ENCODE measurements around the gene ADORA1.

The ADORA1 gene

GRCh38 chr1:203096566-203096965 is 31.0 kb upstream of the ADORA1 start:
- DNase-seq, result no peak
- H3K36me3 ChIP-seq (replicated peaks; ENCODE audit: insufficient read depth, low read length), result no peaks in the 10 kb centered on the region
- H4K20me1 ChIP-seq (ENCODE audit: insufficient read depth, low read length), result no peaks in the 10 kb centered on the region
- H3K79me2 ChIP-seq (ENCODE audit: low read length), result no peaks in the 10 kb centered on the region
- no peak overlapping the region for H2AFZ ChIP-seq (ENCODE audit: low read length)
- H3F3A ChIP-seq (ENCODE audit: insufficient read depth, low read length), result no peaks in the 10 kb centered on the region
- no peaks in the 10 kb centered on the region for H3K9me2 ChIP-seq (replicated peaks; ENCODE audit: insufficient read depth, low read length)
- no peaks in the 10 kb centered on the region for H3K9me3 ChIP-seq (replicated peaks; ENCODE audit: insufficient read depth, low read length)
- no peak overlapping the region for H3K9ac ChIP-seq (ENCODE audit: low read length)
- H3K4me3 ChIP-seq (ENCODE audit: low read length), result no peak overlapping the region
- no peak for TF ChIP-seq EZH2 (optimal IDR thresholded peaks at IDR 0.05; ENCODE audit: low read depth, low read length)
- H3K4me1 ChIP-seq (ENCODE audit: low read length), result no peaks in the 10 kb centered on the region
- H3K4me2 ChIP-seq (ENCODE audit: low read depth, low read length), result no peak overlapping the region
- no peak overlapping the region for H3K27ac ChIP-seq (ENCODE audit: low read length)
- H3K27me3 ChIP-seq (replicated peaks; ENCODE audit: insufficient read depth, low read length), result no peaks in the 10 kb centered on the region

GRCh38 chr1:203097001-203097400 is 30.5 kb upstream of the ADORA1 start:
- no peak overlapping the region for H3K4me2 ChIP-seq (ENCODE audit: low read depth, low read length)
- no peak overlapping the region for H3K27ac ChIP-seq (ENCODE audit: low read length)
- no peak overlapping the region for H3K4me3 ChIP-seq (ENCODE audit: low read length)
- H3K27me3 ChIP-seq (replicated peaks; ENCODE audit: insufficient read depth, low read length), result no peaks in the 10 kb centered on the region
- H3F3A ChIP-seq (ENCODE audit: insufficient read depth, low read length), result no peaks in the 10 kb centered on the region
- H3K9me2 ChIP-seq (replicated peaks; ENCODE audit: insufficient read depth, low read length), result no peaks in the 10 kb centered on the region
- no peak for TF ChIP-seq CTCF (IDR thresholded peaks at IDR 0.05; ENCODE audit: low read length)
- TF ChIP-seq EZH2phosphoT487 (IDR thresholded peaks at IDR 0.05; ENCODE audit: low read length), result no peak
- no peak for TF ChIP-seq EZH2 (optimal IDR thresholded peaks at IDR 0.05; ENCODE audit: low read depth, low read length)
- H4K20me1 ChIP-seq (ENCODE audit: insufficient read depth, low read length), result no peaks in the 10 kb centered on the region
- H3K36me3 ChIP-seq (replicated peaks; ENCODE audit: insufficient read depth, low read length), result no peaks in the 10 kb centered on the region
- no peak overlapping the region for H3K9ac ChIP-seq (ENCODE audit: low read length)
- no peaks in the 10 kb centered on the region for H3K9me3 ChIP-seq (replicated peaks; ENCODE audit: insufficient read depth, low read length)
- no peak for DNase-seq
- H3K4me1 ChIP-seq (ENCODE audit: low read length), result no peaks in the 10 kb centered on the region
- H3K79me2 ChIP-seq (ENCODE audit: low read length), result no peaks in the 10 kb centered on the region
- H2AFZ ChIP-seq (ENCODE audit: low read length), result no peak overlapping the region

DNA sequence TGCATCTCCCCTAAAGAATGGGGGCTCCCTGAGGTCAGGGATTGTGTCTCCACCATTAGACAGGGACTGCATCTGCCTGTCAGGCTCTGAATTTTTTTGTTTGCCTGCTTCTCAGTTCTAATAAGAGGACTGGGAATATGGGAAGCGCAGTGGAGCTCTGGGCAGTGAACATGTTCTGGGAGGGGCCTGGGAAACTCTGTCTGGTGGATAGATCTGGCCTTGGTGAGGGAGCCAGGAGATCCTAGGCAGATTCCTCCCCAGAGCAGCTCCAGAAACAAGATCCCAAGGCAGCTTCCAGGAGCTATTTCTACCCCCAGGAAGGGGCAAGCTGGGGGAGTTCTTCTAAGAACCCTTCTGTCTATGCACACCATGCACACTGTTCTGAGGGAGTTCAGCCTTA is 29.1 kb upstream of the ADORA1 start:
- Histone ChIP-seq H3K4me3 (ENCODE audit: low read length) (no peak overlapping the region), H3K36me3 (replicated peaks; ENCODE audit: insufficient read depth, low read length) (no peaks in the 10 kb centered on the region), H3F3A (ENCODE audit: insufficient read depth, low read length) (no peaks in the 10 kb centered on the region), H3K79me2 (ENCODE audit: low read length) (no peaks in the 10 kb centered on the region), H3K9ac (ENCODE audit: low read length) (no peak overlapping the region), H4K20me1 (ENCODE audit: insufficient read depth, low read length) (no peaks in the 10 kb centered on the region), H3K4me1 (ENCODE audit: low read length) (peaks cover 4% of the 10 kb centered on the region; the same call in 1 of the 2 replicates), H3K27me3 (replicated peaks; ENCODE audit: insufficient read depth, low read length) (no peaks in the 10 kb centered on the region), H3K9me3 (replicated peaks; ENCODE audit: insufficient read depth, low read length) (no peaks in the 10 kb centered on the region), H3K4me2 (ENCODE audit: low read depth, low read length) (no peak overlapping the region), H3K27ac (ENCODE audit: low read length) (no peak overlapping the region), H3K9me2 (replicated peaks; ENCODE audit: insufficient read depth, low read length) (no peaks in the 10 kb centered on the region), H2AFZ (ENCODE audit: low read length) (no peak overlapping the region)
- no peak for DNase-seq
- no peak for TF ChIP-seq CTCF (IDR thresholded peaks at IDR 0.05; ENCODE audit: low read length)

GRCh38 chr1:203098914-203099520 is 28.5 kb upstream of the ADORA1 start:
- Histone ChIP-seq H3K36me3 (replicated peaks; ENCODE audit: insufficient read depth, low read length) (no peaks in the 10 kb centered on the region), H3K4me3 (ENCODE audit: low read length) (no peak overlapping the region), H3F3A (ENCODE audit: insufficient read depth, low read length) (no peaks in the 10 kb centered on the region), H3K9me3 (replicated peaks; ENCODE audit: insufficient read depth, low read length) (no peaks in the 10 kb centered on the region), H3K4me1 (ENCODE audit: low read length) (peaks cover 5% of the 10 kb centered on the region; the same call in 1 of the 2 replicates), H3K9ac (ENCODE audit: low read length) (no peak overlapping the region), H3K27ac (ENCODE audit: low read length) (no peak overlapping the region), H3K79me2 (ENCODE audit: low read length) (no peaks in the 10 kb centered on the region), H3K4me2 (ENCODE audit: low read depth, low read length) (no peak overlapping the region), H3K9me2 (replicated peaks; ENCODE audit: insufficient read depth, low read length) (no peaks in the 10 kb centered on the region), H4K20me1 (ENCODE audit: insufficient read depth, low read length) (no peaks in the 10 kb centered on the region), H2AFZ (ENCODE audit: low read length) (no peak overlapping the region), H3K27me3 (replicated peaks; ENCODE audit: insufficient read depth, low read length) (no peaks in the 10 kb centered on the region)
- no peak for DNase-seq
- TF ChIP-seq CTCF (IDR thresholded peaks at IDR 0.05; ENCODE audit: low read length) (no peak), EZH2 (optimal IDR thresholded peaks at IDR 0.05; ENCODE audit: low read depth, low read length) (no peak), EZH2phosphoT487 (IDR thresholded peaks at IDR 0.05; ENCODE audit: low read length) (no peak)

All from MM.1S (cell line).